ENCODE results near the gene CDON. TPM values are rescaled to one million over a fixed set of nuclear protein-coding genes. Genes with fewer than 3 reads are reported as not detected.
"Not testable (repeated sequence)": the region's sequence is repeated elsewhere in the genome, so short reads cannot be mapped to it uniquely, and the experiment has no call there.

CDON gene
- total RNA-seq, 8 experiments from 2014 or later, result 1.3 to 16.9 (median 10.3) TPM

GRCh38 chr11:125925247-125925740 lies 137.4 kb downstream of the CDON start:
- no peaks in the 10 kb centered on the region for H3K4me1 ChIP-seq (replicated peaks in 1 of 2)
- no peak overlapping the region for H3K27ac ChIP-seq
- no peak overlapping the region for H3K4me3 ChIP-seq
- in situ Hi-C loops (cut with MboI; ENCODE audit: low pct_unique_long_range_greater_than_20kb in 2 of 9, low sequenced_read_pairs in 9 of 9, unreplicated experiment in 9 of 9), result loop anchor here in 6 of 9 experiments (10.0 to 25.0 kb wide), 3 partner anchors 137 to 270 kb away; partner anchors contain the start of gene CDON (in 1 of the 6)
- 17 to 90% (median 71%) methylated on average over 1 to 4 of the region's 6 CpGs; no CpG with 5 or more reads in 2 of the 10 experiments for WGBS, 10 experiments
- ATAC-seq (replicated peaks in 6 of 8), result peak in 3 of 8 experiments; percentile 24 to 62 (median 47)

GRCh38 chr11:125924384-125925007 lies 138.2 kb downstream of the CDON start:
- 60 to 97% (median 86%) methylated on average over 1 to 7 of the region's 9 CpGs; no CpG with 5 or more reads in 3 of the 10 experiments for WGBS, 10 experiments
- H3K27ac ChIP-seq, result no peak overlapping the region
- in situ Hi-C loops (cut with MboI; ENCODE audit: low pct_unique_long_range_greater_than_20kb in 2 of 9, low sequenced_read_pairs in 9 of 9, unreplicated experiment in 9 of 9), result loop anchor here in 8 of 9 experiments (5.0 to 25.0 kb wide), 4 partner anchors 138 to 273 kb away; partner anchors contain the start of gene CDON (in 1 of the 8)
- no peaks in the 10 kb centered on the region for H3K4me1 ChIP-seq (replicated peaks in 1 of 2)
- no peak for ATAC-seq (replicated peaks in 6 of 8)
- no peak overlapping the region for H3K4me3 ChIP-seq

DNA sequence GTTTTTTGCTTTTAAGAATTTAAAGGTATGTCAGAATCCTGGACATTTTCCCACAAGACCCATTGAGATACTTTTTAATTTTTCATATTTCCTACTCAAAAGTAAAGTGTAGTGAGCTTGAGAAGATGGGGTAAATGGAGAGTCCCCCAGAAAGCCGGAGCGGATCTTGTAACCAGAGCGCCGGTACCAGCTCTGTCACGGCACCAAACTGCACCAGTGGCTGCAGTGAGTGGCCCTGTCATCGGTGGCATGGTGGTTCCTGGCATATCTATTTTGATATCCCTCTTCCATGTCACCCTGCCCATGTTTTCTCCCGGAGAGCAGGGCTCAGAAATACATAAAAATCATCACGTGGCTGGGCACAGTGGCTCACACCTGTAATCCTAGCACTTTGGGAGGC lies 139.0 kb downstream of the CDON start:
- no peak overlapping the region for H3K4me3 ChIP-seq
- no peaks in the 10 kb centered on the region for H3K4me1 ChIP-seq (replicated peaks in 1 of 2)
- WGBS, 10 experiments, result 40 to 100% (median 81%) methylated on average over 1 to 7 of the region's 8 CpGs; no CpG with 5 or more reads in 7 of the 10 experiments
- no peak for ATAC-seq (replicated peaks in 6 of 8)
- H3K27ac ChIP-seq, result no peak overlapping the region
- in situ Hi-C loops (cut with MboI; ENCODE audit: low pct_unique_long_range_greater_than_20kb in 2 of 9, low sequenced_read_pairs in 9 of 9, unreplicated experiment in 9 of 9), result loop anchor here in 7 of 9 experiments (5.0 to 25.0 kb wide), 3 partner anchors 264 to 274 kb away; no protein-coding TSS in a partner anchor

GRCh38 chr11:125923012-125923579 lies 139.6 kb downstream of the CDON start:
- no peak overlapping the region for H3K4me3 ChIP-seq
- WGBS, 10 experiments, result 0 to 20% (median 2%) methylated on average over 1 to 8 of the region's 8 CpGs; no CpG with 5 or more reads in 1 of the 10 experiments
- H3K27ac ChIP-seq, result no peak overlapping the region
- no peaks in the 10 kb centered on the region for H3K4me1 ChIP-seq (replicated peaks in 1 of 2)
- ATAC-seq (replicated peaks in 6 of 8), result peak; percentile 49 to 88 (median 74)
- in situ Hi-C loops (cut with MboI; ENCODE audit: low pct_unique_long_range_greater_than_20kb in 2 of 9, low sequenced_read_pairs in 9 of 9, unreplicated experiment in 9 of 9), result loop anchor here in 7 of 9 experiments (5.0 to 25.0 kb wide), 3 partner anchors 264 to 274 kb away; no protein-coding TSS in a partner anchor

GRCh38 chr11:125922156-125922555 lies 140.5 kb downstream of the CDON start:
- H3K4me3 ChIP-seq, result no peak overlapping the region
- in situ Hi-C loops (cut with MboI; ENCODE audit: low pct_unique_long_range_greater_than_20kb in 2 of 9, low sequenced_read_pairs in 9 of 9, unreplicated experiment in 9 of 9), result loop anchor here in 7 of 9 experiments (5.0 to 25.0 kb wide), 3 partner anchors 265 to 275 kb away; no protein-coding TSS in a partner anchor
- H3K4me1 ChIP-seq (replicated peaks in 1 of 2), result no peaks in the 10 kb centered on the region
- no peak overlapping the region for H3K27ac ChIP-seq
- WGBS, 10 experiments, result 40 to 80% (median 67%) methylated on average over 1 of the region's 3 CpGs; no CpG with 5 or more reads in 7 of the 10 experiments
- ATAC-seq (replicated peaks in 6 of 8), result no peak

DNA sequence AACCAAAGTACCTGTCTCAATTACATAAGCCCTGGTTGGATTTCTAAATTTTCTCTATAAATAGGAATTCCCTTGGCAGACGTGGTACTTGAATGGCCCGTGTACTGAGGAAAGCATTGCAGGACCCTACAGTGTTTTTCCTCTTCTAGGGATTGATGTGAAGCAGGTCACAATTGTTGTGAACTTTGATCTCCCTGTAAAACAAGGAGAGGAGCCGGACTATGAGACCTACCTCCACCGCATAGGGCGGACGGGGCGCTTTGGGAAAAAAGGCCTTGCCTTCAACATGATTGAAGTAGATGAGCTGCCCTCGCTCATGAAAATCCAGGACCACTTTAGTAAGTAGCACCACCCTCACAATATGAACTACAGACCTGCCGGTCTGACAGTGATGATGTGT lies 141.6 kb downstream of the CDON start:
- Histone ChIP-seq H3K4me3 (no peak overlapping the region), H3K27ac (no peak overlapping the region), H3K4me1 (replicated peaks in 1 of 2) (no peaks in the 10 kb centered on the region)
- in situ Hi-C loops (cut with MboI; ENCODE audit: low pct_unique_long_range_greater_than_20kb in 2 of 9, low sequenced_read_pairs in 9 of 9, unreplicated experiment in 9 of 9), result loop anchor here in 7 of 9 experiments (5.0 to 25.0 kb wide), 3 partner anchors 266 to 276 kb away; no protein-coding TSS in a partner anchor
- 70 to 100% (median 86%) methylated on average over 1 to 8 of the region's 9 CpGs; no CpG with 5 or more reads in 3 of the 10 experiments for WGBS, 10 experiments
- no peak for ATAC-seq (replicated peaks in 6 of 8)

- Histone ChIP-seq H3K27ac (no peak overlapping the region), H3K4me1 (replicated peaks in 1 of 2) (no peaks in the 10 kb centered on the region), H3K4me3 (no peak overlapping the region)
- WGBS, 10 experiments, result 0 to 94% (median 64%) methylated on average over 1 to 9 of the region's 13 CpGs; no CpG with 5 or more reads in 3 of the 10 experiments
- peak in 3 of 8 experiments; percentile 65 to 92 (median 90) for ATAC-seq (replicated peaks in 6 of 8)
- in situ Hi-C loops (cut with MboI; ENCODE audit: low pct_unique_long_range_greater_than_20kb in 2 of 9, low sequenced_read_pairs in 9 of 9, unreplicated experiment in 9 of 9), result loop anchor here in 2 of 9 experiments (10.0 to 25.0 kb wide), 2 partner anchors 269 to 277 kb away; no protein-coding TSS in a partner anchor
Measured at GRCh38 chr11:125918140-125918840, 144.4 kb downstream of the CDON start.

- in situ Hi-C loops (cut with MboI; ENCODE audit: low pct_unique_long_range_greater_than_20kb in 2 of 9, low sequenced_read_pairs in 9 of 9, unreplicated experiment in 9 of 9), result loop anchor here in 2 of 9 experiments (10.0 to 25.0 kb wide), 2 partner anchors 270 to 278 kb away; no protein-coding TSS in a partner anchor
- Histone ChIP-seq H3K27ac (no peak overlapping the region), H3K4me3 (no peak overlapping the region), H3K4me1 (replicated peaks in 1 of 2) (no peaks in the 10 kb centered on the region)
- no peak for ATAC-seq (replicated peaks in 6 of 8)
- WGBS, 10 experiments, result 57 to 100% (median 87%) methylated on average over 1 to 8 of the region's 12 CpGs; no CpG with 5 or more reads in 1 of the 10 experiments
Measured at GRCh38 chr11:125916683-125917347, 145.9 kb downstream of the CDON start.

DNA sequence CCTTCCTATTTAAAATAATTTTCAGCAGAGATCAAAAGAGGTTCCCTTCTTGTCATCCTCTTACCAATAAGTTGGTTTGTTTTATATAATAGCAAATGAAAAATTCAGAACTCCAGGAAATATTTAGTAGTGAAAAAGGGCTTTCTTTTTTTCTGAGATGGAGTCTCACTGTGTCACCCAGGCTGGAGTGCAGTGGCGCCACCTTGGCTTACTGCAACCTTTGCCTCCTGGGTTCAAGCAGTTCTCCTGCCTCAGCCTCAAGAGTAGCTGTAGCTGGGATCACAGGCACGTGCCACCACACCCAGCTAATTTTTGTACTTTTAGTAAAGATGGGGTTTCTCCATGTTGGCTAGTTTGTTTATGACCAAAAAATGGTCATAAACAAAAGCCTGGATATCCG lies 148.1 kb downstream of the CDON start:
- 40 to 100% (median 76%) methylated on average over 1 to 3 of the region's 3 CpGs; no CpG with 5 or more reads in 1 of the 10 experiments for WGBS, 10 experiments
- not testable (repeated sequence) for H3K4me3 ChIP-seq; H3K4me1 ChIP-seq (replicated peaks in 1 of 2); H3K27ac ChIP-seq; ATAC-seq (replicated peaks in 6 of 8)
- in situ Hi-C loops (cut with MboI; ENCODE audit: low pct_unique_long_range_greater_than_20kb in 2 of 9, low sequenced_read_pairs in 9 of 9, unreplicated experiment in 9 of 9), result loop anchor here in 2 of 9 experiments (10.0 to 25.0 kb wide), 2 partner anchors 273 to 280 kb away; no protein-coding TSS in a partner anchor

GRCh38 chr11:125910226-125910849 lies 152.3 kb downstream of the CDON start:
- no peak overlapping the region for H3K27ac ChIP-seq
- WGBS, 10 experiments, result 18 to 82% (median 59%) methylated on average over 2 to 8 of the region's 8 CpGs; no CpG with 5 or more reads in 1 of the 10 experiments
- in situ Hi-C loops (cut with MboI; ENCODE audit: low pct_unique_long_range_greater_than_20kb in 2 of 9, low sequenced_read_pairs in 9 of 9, unreplicated experiment in 9 of 9), result loop anchor here in 2 of 9 experiments (10.0 to 25.0 kb wide), 2 partner anchors 277 to 284 kb away; no protein-coding TSS in a partner anchor
- ATAC-seq (replicated peaks in 6 of 8), result no peak
- no peak overlapping the region for H3K4me3 ChIP-seq
- no peaks in the 10 kb centered on the region for H3K4me1 ChIP-seq (replicated peaks in 1 of 2)
